GM10248 (cell line): ENCODE measurements around the gene PBXIP1.
"Not testable (repeated sequence)": the region's sequence is repeated elsewhere in the genome, so short reads cannot be mapped to it uniquely, and the experiment has no call there.

Source experiments
- CTCF ChIA-PET: fragments of 300-600 bp; sonication (Branson Sonifier 250); formaldehyde crosslinking; extraction: SDS; loops from one replicate; lab custom pipeline; 2021; ENCODE audit warnings: antibody characterized with exemption; lab: Yijun Ruan, JAX
- POLR2A ChIA-PET: fragments of 350-650 bp; sonication (Branson Sonifier 250); formaldehyde crosslinking; extraction: SDS; loops from one replicate; lab custom pipeline; 2020; ENCODE audit warnings: antibody characterized with exemption; lab: Yijun Ruan, JAX
- DNase-seq: peaks from one replicate; pipeline ENCODE4 v3.0.0; 2012; ENCODE audit errors: extremely low spot score
- CTCF ChIP-seq: IDR thresholded peaks from 2 replicates; pipeline ENCODE4 v1.5.1; 2012; ENCODE audit warnings: mild to moderate bottlenecking, low read depth; ENCODE audit errors: extremely low read depth, missing control alignments, control extremely low read depth

The PBXIP1 gene

GRCh38 chr1:154982341-154982740 lies 26.4 kb upstream of the PBXIP1 start:
- ChIA-PET POLR2A (no interaction called here), CTCF (interaction anchor here (0.7 to 6.4 kb wide), 6 partner anchors 11 to 41 kb away, joined by 3 to 43 read pairs (median 8); partner anchors contain the start of gene LENEP)
- TF ChIP-seq CTCF: no peak
- no peak for DNase-seq

- DNase-seq: no peak
- no peak for TF ChIP-seq CTCF
- POLR2A ChIA-PET: no interaction called here
- CTCF ChIA-PET: interaction anchor here (1.0 to 1.8 kb wide), 3 partner anchors 17 to 418 kb away, joined by 4 to 5 read pairs (median 5); no protein-coding TSS in a partner anchor
Observed at GRCh38 chr1:154978360-154978759, 22.5 kb upstream of the PBXIP1 start.

- DNase-seq, POLR2A ChIA-PET: not testable (repeated sequence)
- CTCF ChIA-PET: interaction anchor here (1.2 kb wide), 1 partner anchor 21 kb away, joined by 5 read pairs; no protein-coding TSS in a partner anchor
Observed at GRCh38 chr1:154977762-154978161, 21.9 kb upstream of the PBXIP1 start.

- no peak for TF ChIP-seq CTCF
- CTCF ChIA-PET: interaction anchor here (1.0 to 1.6 kb wide), 5 partner anchors 13 to 21 kb away, joined by 3 to 4 read pairs (median 4); partner anchors contain the start of gene PYGO2
- peak; percentile 57 for DNase-seq
- POLR2A ChIA-PET: interaction anchor here (0.6 to 2.4 kb wide), 2 partner anchors 35 to 176 kb away, joined by 3 to 6 read pairs; no protein-coding TSS in a partner anchor
Observed at GRCh38 chr1:154975409-154976059, 19.6 kb upstream of the PBXIP1 start.

GRCh38 chr1:154974808-154975408 lies 19.0 kb upstream of the PBXIP1 start:
- TF ChIP-seq CTCF: no peak
- ChIA-PET CTCF (interaction anchor here (1.0 to 1.6 kb wide), 4 partner anchors 13 to 55 kb away, joined by 3 to 6 read pairs (median 3); no protein-coding TSS in a partner anchor), POLR2A (interaction anchor here (0.6 to 2.4 kb wide), 3 partner anchors 9 to 177 kb away, joined by 3 to 8 read pairs (median 6); partner anchors contain the start of gene FLAD1)
- peak; percentile 89 for DNase-seq

- CTCF ChIA-PET: interaction anchor here (0.7 to 5.3 kb wide), 14 partner anchors 9 to 111 kb away, joined by 3 to 51 read pairs (median 4); partner anchors contain the start of genes ADAM15 and PYGO2
- peak; percentile 93 for DNase-seq
- no peak for TF ChIP-seq CTCF
- POLR2A ChIA-PET: interaction anchor here (0.7 to 2.4 kb wide), 6 partner anchors 10 to 118 kb away, joined by 3 to 11 read pairs (median 8); partner anchors contain the start of genes FLAD1 and PBXIP1
Observed at GRCh38 chr1:154974102-154974807, 18.4 kb upstream of the PBXIP1 start, which contains the start of gene CKS1B. TSS of gene CKS1B (plus strand) at chr1:154974681. CDS start at chr1:154974746, 65 bp downstream.
